ENCODE measurements around the gene TCF12. TPM values are rescaled to one million over a fixed set of nuclear protein-coding genes. Genes with fewer than 3 reads are reported as not detected.

Gene TCF12
- total and polyA plus RNA-seq, 2 donors (not counting 3 experiments of a cell fraction or from before 2014, with no cell fraction given) = 72.1 to 133 TPM

- no peak for TF ChIP-seq MYC (IDR thresholded peaks at IDR 0.05; ENCODE audit: low read depth, low read length)
- TF ChIP-seq POLR2AphosphoS5 (IDR thresholded peaks at IDR 0.05; ENCODE audit: insufficient read depth, low read depth, low read length) = no peak
- no peak for TF ChIP-seq FOS (IDR thresholded peaks at IDR 0.05; ENCODE audit: borderline replicate concordance, insufficient read depth, low read length)
- no peak for TF ChIP-seq POLR2A (IDR thresholded peaks at IDR 0.05; ENCODE audit: low read depth, low read length)
- no peak for TF ChIP-seq MAX (IDR thresholded peaks at IDR 0.05; ENCODE audit: insufficient read depth, insufficient read length)
- no peaks in the 10 kb centered on the region for H3K9me3 ChIP-seq (replicated peaks; ENCODE audit: control insufficient read depth, insufficient read depth, low read length)
- DNase-seq (ENCODE audit: low read depth, low spot score) = no peak
- no peak overlapping the region for H3K4me3 ChIP-seq (replicated peaks in 1 of 3; ENCODE audit: insufficient read depth in 1 of 3, low read depth in 1 of 3, low read length in 3 of 3)
- POLR2A ChIA-PET = no interaction called here
- no peaks in the 10 kb centered on the region for H4K20me1 ChIP-seq (replicated peaks; ENCODE audit: control insufficient read depth, extremely low read depth, insufficient read depth, low read length)
- H3K36me3 ChIP-seq (ENCODE audit: control insufficient read depth in 2 of 2, extremely low read depth in 1 of 2, insufficient read depth in 2 of 2, low read length in 2 of 2) = no peaks in the 10 kb centered on the region
- no TSS peak for BruUV-seq (replicated peaks)
- no peak overlapping the region for H2AFZ ChIP-seq (ENCODE audit: low read depth, low read length)
- peaks cover 11% of the 10 kb centered on the region for H3K4me1 ChIP-seq (ENCODE audit: control insufficient read depth, extremely low read depth, insufficient read depth, low read length)
- H3K27ac ChIP-seq (ENCODE audit: insufficient read depth, low read depth, low read length) = no peak overlapping the region
- no peak overlapping the region for H3K4me2 ChIP-seq (ENCODE audit: insufficient read depth, low read length)
- H3K9ac ChIP-seq (replicated peaks; ENCODE audit: extremely low read depth, insufficient read depth, low read length) = no peak overlapping the region
- no peaks in the 10 kb centered on the region for H3K79me2 ChIP-seq (ENCODE audit: control insufficient read depth, insufficient read depth, low read length)
- FAIRE-seq = no peak
- CTCF ChIA-PET = interaction anchor here (0.6 to 1.9 kb wide), 4 partner anchors 163 to 813 kb away, joined by 3 to 7 read pairs (median 4); no protein-coding TSS in a partner anchor
- intact Hi-C loops (cut with micrococcal nuclease) (loop anchor here (5.0 kb wide), 2 partner anchors 293 to 393 kb away; partner anchors contain the start of gene TCF12), dilution Hi-C loops (cut with MboI; ENCODE audit: extremely low pct_ligation_motif_present, low sequenced_read_pairs) (no loop called here)
- no peaks in the 10 kb centered on the region for H3K27me3 ChIP-seq (ENCODE audit: control insufficient read depth in 2 of 2, insufficient read depth in 2 of 2, low read length in 2 of 2)
- no peaks in the 10 kb centered on the region for H3K9me1 ChIP-seq (replicated peaks; ENCODE audit: control insufficient read depth, extremely low read depth, insufficient read depth, low read length)
Measured at GRCh38 chr15:57309856-57310760, 391.7 kb downstream of the TCF12 start.

- TF ChIP-seq CTCF (IDR thresholded peaks at IDR 0.05; ENCODE audit: extremely low read depth in 1 of 2, insufficient read depth in 1 of 2, low read depth in 1 of 2, low read length in 2 of 2) = no peak
- TF ChIP-seq POLR2A (IDR thresholded peaks at IDR 0.05; ENCODE audit: low read depth, low read length) = no peak
- no peak for TF ChIP-seq EZH2 (IDR thresholded peaks at IDR 0.05; ENCODE audit: borderline replicate concordance, low read depth, low read length, severe bottlenecking)
- TF ChIP-seq FOS (IDR thresholded peaks at IDR 0.05; ENCODE audit: borderline replicate concordance, insufficient read depth, low read length) = no peak
- TF ChIP-seq POLR2AphosphoS5 (IDR thresholded peaks at IDR 0.05; ENCODE audit: insufficient read depth, low read depth, low read length) = no peak
- no peak for TF ChIP-seq MYC (IDR thresholded peaks at IDR 0.05; ENCODE audit: low read depth, low read length)
- no peaks in the 10 kb centered on the region for H3K27me3 ChIP-seq (ENCODE audit: control insufficient read depth in 2 of 2, insufficient read depth in 2 of 2, low read length in 2 of 2)
- H4K20me1 ChIP-seq (replicated peaks; ENCODE audit: control insufficient read depth, extremely low read depth, insufficient read depth, low read length) = no peaks in the 10 kb centered on the region
- DNase-seq (ENCODE audit: low read depth, low spot score) (no peak), FAIRE-seq (no peak)
- no peak overlapping the region for H3K4me2 ChIP-seq (ENCODE audit: insufficient read depth, low read length)
- peaks cover 10% of the 10 kb centered on the region for H3K4me1 ChIP-seq (ENCODE audit: control insufficient read depth, extremely low read depth, insufficient read depth, low read length)
- no peak overlapping the region for H3K4me3 ChIP-seq (replicated peaks in 1 of 3; ENCODE audit: insufficient read depth in 1 of 3, low read depth in 1 of 3, low read length in 3 of 3)
- H3K27ac ChIP-seq (ENCODE audit: insufficient read depth, low read depth, low read length) = no peak overlapping the region
- ChIA-PET POLR2A (no interaction called here), CTCF (interaction anchor here (1.2 to 1.9 kb wide), 2 partner anchors 164 to 231 kb away, joined by 3 to 7 read pairs; no protein-coding TSS in a partner anchor)
- H3K79me2 ChIP-seq (ENCODE audit: control insufficient read depth, insufficient read depth, low read length) = no peaks in the 10 kb centered on the region
- intact Hi-C loops (cut with micrococcal nuclease) (no loop called here), dilution Hi-C loops (cut with MboI; ENCODE audit: extremely low pct_ligation_motif_present, low sequenced_read_pairs) (no loop called here)
- H3K9me3 ChIP-seq (replicated peaks; ENCODE audit: control insufficient read depth, insufficient read depth, low read length) = no peaks in the 10 kb centered on the region
- H3K9ac ChIP-seq (replicated peaks; ENCODE audit: extremely low read depth, insufficient read depth, low read length) = no peak overlapping the region
- no peaks in the 10 kb centered on the region for H3K36me3 ChIP-seq (ENCODE audit: control insufficient read depth in 2 of 2, extremely low read depth in 1 of 2, insufficient read depth in 2 of 2, low read length in 2 of 2)
- BruUV-seq (replicated peaks) = no TSS peak
- H2AFZ ChIP-seq (ENCODE audit: low read depth, low read length) = no peak overlapping the region
- no peaks in the 10 kb centered on the region for H3K9me1 ChIP-seq (replicated peaks; ENCODE audit: control insufficient read depth, extremely low read depth, insufficient read depth, low read length)
Measured at GRCh38 chr15:57310876-57311275, 392.4 kb downstream of the TCF12 start.
